Calu3 (cell line): ENCODE data around the gene MED12L. TPM values are rescaled to one million over a fixed set of nuclear protein-coding genes. Genes with fewer than 3 reads are reported as not detected.

Experiments
- BruUV-seq: library from RNA; stranded (reverse); fragments of 400-500 nt; replicated peaks from 2 replicates; lab custom pipeline; 2021; lab: Mats Ljungman, UMichigan
- CTCF ChIA-PET: fragments of 300-600 bp; sonication (Branson Sonifier 250); formaldehyde crosslinking; loops from one replicate; lab custom pipeline; 2022; ENCODE audit warnings: antibody characterized with exemption; lab: Charles Lee
- DNase-seq: peaks from one replicate; pipeline ENCODE4 v3.0.0; 2022
- H3K27ac Mint-ChIP-seq: one replicate; pipeline ENCODE4 v1.8.0; 2022; ENCODE audit warnings: mixed read lengths; ENCODE audit not compliant: unreplicated experiment
- H3K27me3 Mint-ChIP-seq: one replicate; pipeline ENCODE4 v1.8.0; 2022; ENCODE audit warnings: mixed read lengths; ENCODE audit not compliant: unreplicated experiment
- H3K36me3 Mint-ChIP-seq: one replicate; pipeline ENCODE4 v1.8.0; 2022; ENCODE audit warnings: mild to moderate bottlenecking, moderate library complexity, mixed read lengths; ENCODE audit not compliant: insufficient read depth, unreplicated experiment
- H3K4me1 Mint-ChIP-seq: one replicate; pipeline ENCODE4 v1.8.0; 2022; ENCODE audit warnings: mild to moderate bottlenecking, low read depth, mixed read lengths; ENCODE audit not compliant: unreplicated experiment
- H3K4me3 Mint-ChIP-seq: one replicate; pipeline ENCODE4 v1.8.0; 2022; ENCODE audit warnings: mild to moderate bottlenecking, low read depth, moderate library complexity, mixed read lengths; ENCODE audit not compliant: unreplicated experiment
- H3K9me3 Mint-ChIP-seq: one replicate; pipeline ENCODE4 v1.8.0; 2022; ENCODE audit warnings: low read depth, mixed read lengths; ENCODE audit not compliant: unreplicated experiment
- CTCF ChIP-seq: fragments of 200-600 bp; IDR thresholded peaks from one replicate; pipeline ENCODE4 v1.8.0; 2022; ENCODE audit warnings: antibody characterized with exemption; ENCODE audit not compliant: unreplicated experiment
- intact Hi-C: fragments of 100-400 bp; cut with micrococcal nuclease; formaldehyde crosslinking; loops from one replicate; pipeline ENCODE4 v1.10.0; 2022; ENCODE audit not compliant: unreplicated experiment
- total RNA-seq: library from RNA; stranded (reverse); gene quantifications from 2 replicates; pipeline ENCODE4 v1.2.3, GENCODE V29; 2022

The MED12L gene
- total RNA-seq, 1 experiment from 2014 or later: 4.6 TPM

- DNase-seq: no peak
- H3K27ac Mint-ChIP-seq: no peak overlapping the region
- no peak for TF ChIP-seq CTCF
- intact Hi-C loops: no loop called here
- H3K4me1 Mint-ChIP-seq: no peaks in the 10 kb centered on the region
- CTCF ChIA-PET: interaction anchor here (0.5 to 0.8 kb wide), 4 partner anchors 8 to 495 kb away, joined by 3 to 4 read pairs (median 4); no protein-coding TSS in a partner anchor
- H3K36me3 Mint-ChIP-seq: no peaks in the 10 kb centered on the region
- H3K9me3 Mint-ChIP-seq: no peaks in the 10 kb centered on the region
- H3K4me3 Mint-ChIP-seq: no peak overlapping the region
- H3K27me3 Mint-ChIP-seq: no peaks in the 10 kb centered on the region
- no TSS peak for BruUV-seq
These were observed 115.1 kb downstream of the MED12L start for GRCh38 chr3:151200586-151200985.

- Mint-ChIP-seq H3K4me1 (no peaks in the 10 kb centered on the region), H3K4me3 (no peak overlapping the region), H3K36me3 (no peaks in the 10 kb centered on the region), H3K27ac (no peak overlapping the region), H3K27me3 (no peaks in the 10 kb centered on the region), H3K9me3 (no peaks in the 10 kb centered on the region)
- DNase-seq: no peak
- intact Hi-C loops: no loop called here
- no TSS peak for BruUV-seq
- CTCF ChIA-PET: interaction anchor here (0.5 to 0.8 kb wide), 3 partner anchors 8 to 495 kb away, joined by 3 to 4 read pairs (median 3); no protein-coding TSS in a partner anchor
- no peak for TF ChIP-seq CTCF
These were observed 115.7 kb downstream of the MED12L start for GRCh38 chr3:151201051-151201730.

GRCh38 chr3:151203051-151203420 is 117.6 kb downstream of the MED12L start, which contains the start of gene GPR171:
Gene GPR171, minus strand, starts transcription at chr3:151203216. Its CDS starts 3,830 bp downstream, at chr3:151199386.
- no peaks in the 10 kb centered on the region for H3K4me1 Mint-ChIP-seq
- intact Hi-C loops: no loop called here
- H3K27me3 Mint-ChIP-seq: no peaks in the 10 kb centered on the region
- BruUV-seq: no TSS peak
- TF ChIP-seq CTCF: no peak
- H3K4me3 Mint-ChIP-seq: no peak within 1 kb of the TSS
- no peak for DNase-seq
- H3K36me3 Mint-ChIP-seq: no peaks in the 10 kb centered on the region
- no peaks in the 10 kb centered on the region for H3K9me3 Mint-ChIP-seq
- CTCF ChIA-PET: interaction anchor here (0.8 kb wide), 1 partner anchor 18 kb away, joined by 3 read pairs; no protein-coding TSS in a partner anchor
- H3K27ac Mint-ChIP-seq: no peak within 1 kb of the TSS

GRCh38 chr3:151204530-151205402 is 119.3 kb downstream of the MED12L start:
- Mint-ChIP-seq H3K27me3 (no peaks in the 10 kb centered on the region), H3K36me3 (no peaks in the 10 kb centered on the region), H3K9me3 (no peaks in the 10 kb centered on the region), H3K27ac (no peak overlapping the region), H3K4me1 (no peaks in the 10 kb centered on the region), H3K4me3 (no peak overlapping the region)
- BruUV-seq: no TSS peak
- no peak for DNase-seq
- TF ChIP-seq CTCF: no peak
- intact Hi-C loops: no loop called here
- CTCF ChIA-PET: interaction anchor here (0.9 kb wide), 1 partner anchor 88 kb away, joined by 3 read pairs; no protein-coding TSS in a partner anchor
